ENCODE measurements around the gene CCDC93.

The CCDC93 gene

GRCh38 chr2:118013724-118014491, at the start of gene CCDC93:
Gene CCDC93, minus strand, starts transcription at chr2:118014070. Its CDS starts 75 bp downstream, at chr2:118013995.
- DNase-seq (ENCODE audit: low spot score) (peak; percentile 100), FAIRE-seq (no peak)

GRCh38 chr2:118062669-118063068, 48.8 kb upstream of the CCDC93 start:
- peak; percentile 72 for FAIRE-seq
- DNase-seq (ENCODE audit: low spot score), result no peak

GRCh38 chr2:118062048-118062447, 48.2 kb upstream of the CCDC93 start:
- DNase-seq (ENCODE audit: low spot score) (no peak), FAIRE-seq (no peak)

GRCh38 chr2:118061135-118061955, 47.5 kb upstream of the CCDC93 start:
- DNase-seq (ENCODE audit: low spot score) (peak; percentile 51), FAIRE-seq (peak; percentile 69)

GRCh38 chr2:118059919-118060478, 46.1 kb upstream of the CCDC93 start:
- FAIRE-seq, result peak; percentile 92
- DNase-seq (ENCODE audit: low spot score), result peak; percentile 59

GRCh38 chr2:118058951-118059350, 45.1 kb upstream of the CCDC93 start:
- DNase-seq (ENCODE audit: low spot score) (no peak), FAIRE-seq (no peak)

GRCh38 chr2:118056801-118057200, 42.9 kb upstream of the CCDC93 start:
- DNase-seq (ENCODE audit: low spot score) (no peak), FAIRE-seq (no peak)

- DNase-seq (ENCODE audit: low spot score), result no peak
- FAIRE-seq, result no peak
Measured at GRCh38 chr2:118056165-118056534, 42.3 kb upstream of the CCDC93 start.

GRCh38 chr2:118055512-118056164, 41.8 kb upstream of the CCDC93 start:
- FAIRE-seq (no peak), DNase-seq (ENCODE audit: low spot score) (no peak)

- DNase-seq (ENCODE audit: low spot score) (no peak), FAIRE-seq (no peak)
Measured at GRCh38 chr2:118054213-118055008, 40.5 kb upstream of the CCDC93 start.

GRCh38 chr2:118053681-118054080, 39.8 kb upstream of the CCDC93 start:
- no peak for FAIRE-seq
- DNase-seq (ENCODE audit: low spot score), result no peak

- no peak for DNase-seq (ENCODE audit: low spot score)
- FAIRE-seq, result no peak
Measured at GRCh38 chr2:118052474-118052873, 38.6 kb upstream of the CCDC93 start.

- no peak for DNase-seq (ENCODE audit: low spot score)
- FAIRE-seq, result peak; percentile 48
Measured at GRCh38 chr2:118051826-118052358, 38.0 kb upstream of the CCDC93 start.

- FAIRE-seq (no peak), DNase-seq (ENCODE audit: low spot score) (no peak)
Measured at GRCh38 chr2:118050974-118051373, 37.1 kb upstream of the CCDC93 start.

GRCh38 chr2:118050386-118050785, 36.5 kb upstream of the CCDC93 start:
- no peak for DNase-seq (ENCODE audit: low spot score)
- FAIRE-seq, result no peak

GRCh38 chr2:118049816-118050140, 35.9 kb upstream of the CCDC93 start:
- FAIRE-seq (peak; percentile 83), DNase-seq (ENCODE audit: low spot score) (no peak)

GRCh38 chr2:118049140-118049815, 35.4 kb upstream of the CCDC93 start:
- peak; percentile 70 for DNase-seq (ENCODE audit: low spot score)
- peak; percentile 13 for FAIRE-seq

- DNase-seq (ENCODE audit: low spot score) (no peak), FAIRE-seq (no peak)
Measured at GRCh38 chr2:118048401-118048800, 34.5 kb upstream of the CCDC93 start.

- DNase-seq (ENCODE audit: low spot score), result peak; percentile 48
- no peak for FAIRE-seq
Measured at GRCh38 chr2:118047380-118047826, 33.5 kb upstream of the CCDC93 start.

- DNase-seq (ENCODE audit: low spot score) (peak; percentile 41), FAIRE-seq (no peak)
Measured at GRCh38 chr2:118046634-118047210, 32.9 kb upstream of the CCDC93 start.
